HUDEP-2 (cell line): ENCODE measurements around the gene ZCCHC24.

ENCODE experiments used
- DNase-seq, 76 experiments: peaks; one replicate each; lab custom pipeline; 2025; ENCODE audit not compliant: unreplicated experiment in 76 of 76; lab: John Stamatoyannopoulos, UW

ZCCHC24 gene

GRCh38 chr10:79387466-79387973 is 57.9 kb downstream of the ZCCHC24 start:
- DNase-seq, result no peak

- no peak for DNase-seq
Measured at GRCh38 chr10:79386637-79387465, 58.6 kb downstream of the ZCCHC24 start.

DNA sequence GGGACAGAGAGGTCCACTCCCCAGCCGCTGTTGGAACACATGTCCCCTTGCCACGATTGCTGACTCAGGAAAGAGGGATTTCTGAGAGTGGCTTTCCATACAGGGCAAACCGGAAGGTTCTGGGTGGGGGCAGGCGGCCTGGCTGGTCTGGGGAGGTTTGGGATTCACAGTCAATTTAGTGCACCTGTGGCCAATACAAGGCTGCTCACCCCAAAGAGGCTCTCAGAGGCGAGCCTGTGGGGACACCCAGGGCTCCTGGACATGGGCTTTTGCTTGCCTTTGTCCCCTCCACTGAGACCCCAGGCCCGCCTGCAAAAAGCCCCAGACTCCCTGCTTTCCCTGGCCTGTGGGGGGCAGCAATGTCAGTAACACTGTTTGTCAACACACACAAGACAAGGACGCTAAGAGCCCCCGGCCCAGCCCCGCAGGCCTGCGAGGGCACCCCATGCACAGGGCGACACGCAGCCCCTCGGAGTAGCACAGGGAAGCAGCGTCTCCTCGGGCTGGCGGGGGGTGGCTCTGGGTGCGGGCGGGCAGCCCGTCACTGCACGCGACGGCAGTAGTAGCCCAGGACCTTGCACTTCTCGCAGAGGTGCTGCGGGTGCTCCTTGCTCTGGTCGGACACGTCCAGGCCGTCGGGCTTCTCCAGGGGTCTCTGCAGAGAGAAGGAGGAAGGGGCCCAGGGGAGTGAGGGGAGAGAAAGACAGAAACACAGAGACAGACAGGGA is 59.5 kb downstream of the ZCCHC24 start:
- no peak for DNase-seq

GRCh38 chr10:79385392-79385795 is 60.0 kb downstream of the ZCCHC24 start:
- no peak for DNase-seq

GRCh38 chr10:79384773-79385391 is 60.5 kb downstream of the ZCCHC24 start:
- no peak for DNase-seq

DNA sequence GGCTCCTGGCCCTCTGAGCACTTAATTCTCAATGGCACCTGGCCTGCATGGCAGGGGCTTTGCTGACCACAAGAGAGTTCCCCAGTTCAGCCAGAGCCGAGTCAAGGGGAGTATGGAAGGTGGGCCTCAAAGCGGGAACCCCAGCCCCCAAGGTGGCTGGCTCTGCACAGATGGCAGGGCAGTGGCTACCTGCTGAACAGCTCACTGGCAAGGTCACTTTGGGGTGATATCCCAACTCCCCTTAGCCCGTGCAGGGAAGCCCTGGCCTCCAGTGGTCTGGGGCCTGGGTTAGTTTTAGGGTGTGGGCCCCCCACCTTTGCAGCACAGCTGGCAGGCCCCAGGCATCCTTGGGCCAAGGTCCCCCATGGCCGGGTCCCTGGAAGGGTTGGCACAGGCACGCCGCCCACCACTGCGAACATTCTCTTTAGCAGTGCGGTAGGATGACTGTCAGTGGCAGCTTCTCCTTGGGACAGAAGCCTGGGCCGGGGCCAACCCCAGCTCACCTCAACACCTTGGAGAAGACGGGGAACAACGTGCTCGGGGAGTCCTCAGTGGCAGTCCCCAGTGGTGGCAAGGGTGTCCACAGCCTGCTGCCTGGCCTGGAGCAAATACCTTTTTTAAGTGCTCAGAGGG is 61.3 kb downstream of the ZCCHC24 start:
- no peak for DNase-seq

DNA sequence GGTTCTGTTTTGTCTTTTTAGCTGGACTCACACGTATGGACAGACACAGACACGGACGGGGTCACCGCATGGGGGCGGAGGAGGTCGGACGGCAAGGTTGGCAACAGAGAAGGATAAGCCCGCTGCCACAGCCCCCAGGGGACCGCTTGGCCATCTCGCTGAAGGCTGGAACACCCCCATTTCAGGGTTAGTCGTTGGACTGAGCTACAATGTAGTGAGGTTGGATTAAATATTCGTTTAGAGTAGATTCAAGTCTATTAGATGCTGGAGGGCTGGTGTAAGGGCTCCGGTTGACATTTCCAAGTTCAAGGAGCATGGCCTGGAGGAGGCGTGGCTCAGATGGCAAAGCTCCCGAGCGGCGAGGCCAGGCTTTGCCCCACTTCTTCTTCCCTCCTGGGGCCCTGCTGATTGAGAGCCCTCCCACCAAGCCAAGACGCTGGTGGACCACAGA is 62.9 kb downstream of the ZCCHC24 start:
- no peak for DNase-seq

GRCh38 chr10:79381804-79382221 is 63.6 kb downstream of the ZCCHC24 start:
- no peak for DNase-seq

DNA sequence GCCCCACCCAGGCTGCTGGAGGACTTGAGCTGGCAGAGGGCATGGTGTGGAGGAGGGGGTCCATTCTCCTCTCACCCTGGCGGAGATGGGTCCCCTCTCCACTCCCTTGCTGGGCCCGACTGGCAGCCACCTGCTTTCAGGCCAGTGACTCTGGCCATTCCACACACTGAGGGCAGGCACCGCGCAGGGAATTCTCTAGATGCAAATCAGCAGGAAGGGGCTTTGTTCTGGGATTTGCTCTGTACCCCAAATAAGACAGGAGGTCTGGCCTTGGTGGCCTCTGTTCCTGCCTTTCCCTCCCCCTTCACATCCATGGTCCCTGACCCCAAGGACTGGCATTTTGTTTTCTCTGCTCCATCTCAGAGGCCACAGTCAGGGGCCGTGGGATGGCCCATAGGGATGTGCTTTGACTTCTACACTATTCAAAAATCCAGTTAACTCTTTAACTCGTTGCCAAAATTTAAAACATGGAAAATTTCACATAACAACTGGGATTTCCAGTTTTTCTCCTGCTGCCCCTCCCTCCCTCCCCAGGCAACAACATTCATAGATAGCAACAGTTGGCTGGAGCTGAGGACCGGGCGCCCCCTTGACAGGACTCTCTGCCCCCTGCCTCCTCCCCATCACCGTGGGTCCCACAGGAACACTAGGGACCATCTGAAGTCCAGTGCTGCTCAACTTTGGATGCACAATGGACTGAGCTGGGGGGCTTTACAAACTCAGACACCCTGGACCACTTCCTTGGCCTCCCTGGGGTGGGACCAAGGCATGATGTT is 64.3 kb downstream of the ZCCHC24 start:
- no peak for DNase-seq

- DNase-seq, result no peak
Measured at GRCh38 chr10:79380125-79380945, 65.1 kb downstream of the ZCCHC24 start.

DNA sequence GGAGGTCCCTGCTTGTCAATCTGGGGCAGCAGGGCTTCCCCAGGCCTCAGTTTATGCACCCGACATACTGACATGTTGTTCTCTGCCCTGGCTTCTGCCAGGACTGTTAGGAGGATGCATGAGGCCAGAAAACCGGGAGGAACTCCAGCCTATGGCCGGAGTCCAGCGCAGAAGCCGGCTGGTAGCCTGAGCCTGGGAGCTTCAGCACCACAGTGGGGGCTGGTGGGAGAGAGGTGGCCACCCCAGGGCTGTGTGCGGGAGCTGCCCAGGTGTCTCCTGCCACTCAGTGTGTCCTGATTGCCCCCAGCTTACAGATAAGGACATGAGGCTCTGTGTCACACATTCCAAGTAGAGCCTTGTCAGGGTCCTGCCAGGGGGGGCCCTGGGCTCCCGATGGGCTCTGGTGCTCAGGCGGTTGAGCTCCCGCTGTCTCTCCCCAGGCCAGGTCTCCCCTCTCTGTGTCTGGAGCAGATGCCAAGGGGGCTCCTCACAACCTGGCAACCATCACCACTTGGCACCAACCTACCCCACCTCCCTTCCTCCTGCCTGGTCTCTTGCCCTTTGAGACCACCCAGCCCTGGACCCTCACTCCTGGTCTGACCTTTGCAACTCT is 65.8 kb downstream of the ZCCHC24 start:
- no peak for DNase-seq

- no peak for DNase-seq
Measured at GRCh38 chr10:79378647-79379511, 66.5 kb downstream of the ZCCHC24 start.

GRCh38 chr10:79378383-79378646 is 67.1 kb downstream of the ZCCHC24 start:
- DNase-seq, result no peak

GRCh38 chr10:79377557-79378382 is 67.7 kb downstream of the ZCCHC24 start:
- DNase-seq, result no peak

GRCh38 chr10:79376751-79377556 is 68.5 kb downstream of the ZCCHC24 start:
- no peak for DNase-seq

DNA sequence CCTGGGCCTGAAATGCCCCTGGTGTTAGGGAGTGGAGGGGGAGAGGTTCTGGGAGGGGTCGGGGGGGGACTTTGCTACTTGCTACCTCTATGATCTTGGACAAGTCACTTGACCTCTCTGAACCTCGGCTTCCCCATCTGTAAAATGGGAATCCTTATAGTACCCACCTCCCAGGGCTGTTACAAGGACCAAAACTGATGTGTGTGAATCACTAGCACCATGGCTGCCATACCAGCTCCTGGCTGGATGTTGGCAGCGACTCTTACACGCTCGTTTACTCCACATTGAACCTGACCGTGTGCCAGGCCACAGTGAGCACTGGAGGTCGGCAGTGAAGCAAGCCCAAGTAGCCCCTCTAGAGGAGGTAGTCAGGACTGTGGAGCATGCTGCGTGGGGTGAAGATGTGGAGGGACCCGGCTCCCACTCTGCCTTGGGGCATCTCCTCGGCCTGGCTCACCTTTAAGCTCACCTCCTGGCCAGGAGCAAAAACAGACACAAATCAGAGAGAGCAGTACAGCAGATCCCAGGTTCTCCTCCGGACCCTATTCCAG is 69.3 kb downstream of the ZCCHC24 start:
- DNase-seq, result no peak
